H1 (cell line): ENCODE data around the gene SPATS2L.
A peak's percentile ranks its signal among the peaks of the same experiment; 100 is the strongest.

Source experiments
- EP300 ChIP-seq, 2 experiments: IDR thresholded peaks; 1 replicate in 1 of 2; 2 replicates in 1 of 2; pipeline ENCODE4 v1.6.1; 2011 to 2012; ENCODE audit warnings: low read depth in 2 of 2, low read length in 2 of 2, mild to moderate bottlenecking in 2 of 2, borderline replicate concordance in 1 of 2, inconsistent platforms in 1 of 2, moderate library complexity in 1 of 2
- HDAC2 ChIP-seq, 2 experiments: fragments of 300-600 bp in 1 of 2; sonication (generic) in 1 of 2; IDR thresholded peaks; 2 replicates each; pipeline ENCODE4 v1.6.1; 2011 to 2012; ENCODE audit warnings: low read depth in 2 of 2, low read length in 2 of 2, mild to moderate bottlenecking in 2 of 2, moderate library complexity in 2 of 2, borderline replicate concordance in 1 of 2, inconsistent platforms in 1 of 2
- KDM5A ChIP-seq: fragments of 200-600 bp; IDR thresholded peaks from 2 replicates; pipeline ENCODE4 v1.7.1; 2012; ENCODE audit warnings: mild to moderate bottlenecking, low read length, inconsistent platforms, mixed read lengths
- POLR2AphosphoS5 ChIP-seq: IDR thresholded peaks from 2 replicates; pipeline ENCODE4 v1.6.1; 2011; ENCODE audit warnings: low read depth, low read length
- SP1 ChIP-seq: IDR thresholded peaks from 2 replicates; pipeline ENCODE4 v1.6.1; 2011; ENCODE audit warnings: low read depth, low read length
- ZNF274 ChIP-seq: IDR thresholded peaks from 2 replicates; pipeline ENCODE4 v1.7.0; 2012; ENCODE audit warnings: low read length, borderline replicate concordance; ENCODE audit errors: extremely low read depth
- TF ChIP-seq, protein P1 (sequence below): IDR thresholded peaks from 2 replicates; pipeline ENCODE4 v1.6.1; 2012; ENCODE audit warnings: low read length, inconsistent platforms
- TF ChIP-seq, protein P2 (sequence below), 3 experiments: IDR thresholded peaks; 1 replicate in 2 of 3; 2 replicates in 1 of 3; pipeline versions ENCODE4 v1.5.1 to v1.6.1; 2011; ENCODE audit warnings: low read length in 3 of 3, mild to moderate bottlenecking in 3 of 3, inconsistent platforms in 2 of 3, low read depth in 1 of 3, moderate library complexity in 1 of 3; ENCODE audit not compliant: insufficient read depth in 1 of 3; ENCODE audit errors: control extremely low read depth in 1 of 3
- TF ChIP-seq, protein P3 (sequence below): IDR thresholded peaks from 2 replicates; pipeline ENCODE4 v1.6.1; 2011; ENCODE audit warnings: low read depth, mild to moderate bottlenecking, low read length; ENCODE audit not compliant: insufficient read depth

DNA sequence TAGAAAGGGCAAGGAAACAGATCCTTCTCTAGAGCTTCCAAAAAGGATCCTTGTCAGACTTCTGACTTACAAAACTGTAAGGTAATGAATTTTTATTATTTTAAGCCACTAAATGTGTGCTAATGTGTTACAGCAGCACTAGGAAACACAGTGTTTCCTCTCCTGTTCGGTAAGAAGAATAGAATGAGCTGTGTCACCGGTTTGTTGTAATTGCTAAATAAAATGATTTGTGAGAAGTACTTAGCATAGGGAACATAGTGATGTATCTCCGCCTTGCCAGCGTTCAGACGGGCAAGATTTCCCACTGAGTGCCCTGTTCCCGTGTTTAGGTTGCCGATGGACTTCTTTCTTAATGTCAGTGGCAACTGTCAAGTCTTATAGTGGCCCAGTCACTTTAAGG lies 57.6 kb downstream of the SPATS2L start:
- TF ChIP-seq, protein P1, sequence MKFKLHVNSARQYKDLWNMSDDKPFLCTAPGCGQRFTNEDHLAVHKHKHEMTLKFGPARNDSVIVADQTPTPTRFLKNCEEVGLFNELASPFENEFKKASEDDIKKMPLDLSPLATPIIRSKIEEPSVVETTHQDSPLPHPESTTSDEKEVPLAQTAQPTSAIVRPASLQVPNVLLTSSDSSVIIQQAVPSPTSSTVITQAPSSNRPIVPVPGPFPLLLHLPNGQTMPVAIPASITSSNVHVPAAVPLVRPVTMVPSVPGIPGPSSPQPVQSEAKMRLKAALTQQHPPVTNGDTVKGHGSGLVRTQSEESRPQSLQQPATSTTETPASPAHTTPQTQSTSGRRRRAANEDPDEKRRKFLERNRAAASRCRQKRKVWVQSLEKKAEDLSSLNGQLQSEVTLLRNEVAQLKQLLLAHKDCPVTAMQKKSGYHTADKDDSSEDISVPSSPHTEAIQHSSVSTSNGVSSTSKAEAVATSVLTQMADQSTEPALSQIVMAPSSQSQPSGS: no peak
- no peak for TF ChIP-seq KDM5A
- TF ChIP-seq, protein P2, sequence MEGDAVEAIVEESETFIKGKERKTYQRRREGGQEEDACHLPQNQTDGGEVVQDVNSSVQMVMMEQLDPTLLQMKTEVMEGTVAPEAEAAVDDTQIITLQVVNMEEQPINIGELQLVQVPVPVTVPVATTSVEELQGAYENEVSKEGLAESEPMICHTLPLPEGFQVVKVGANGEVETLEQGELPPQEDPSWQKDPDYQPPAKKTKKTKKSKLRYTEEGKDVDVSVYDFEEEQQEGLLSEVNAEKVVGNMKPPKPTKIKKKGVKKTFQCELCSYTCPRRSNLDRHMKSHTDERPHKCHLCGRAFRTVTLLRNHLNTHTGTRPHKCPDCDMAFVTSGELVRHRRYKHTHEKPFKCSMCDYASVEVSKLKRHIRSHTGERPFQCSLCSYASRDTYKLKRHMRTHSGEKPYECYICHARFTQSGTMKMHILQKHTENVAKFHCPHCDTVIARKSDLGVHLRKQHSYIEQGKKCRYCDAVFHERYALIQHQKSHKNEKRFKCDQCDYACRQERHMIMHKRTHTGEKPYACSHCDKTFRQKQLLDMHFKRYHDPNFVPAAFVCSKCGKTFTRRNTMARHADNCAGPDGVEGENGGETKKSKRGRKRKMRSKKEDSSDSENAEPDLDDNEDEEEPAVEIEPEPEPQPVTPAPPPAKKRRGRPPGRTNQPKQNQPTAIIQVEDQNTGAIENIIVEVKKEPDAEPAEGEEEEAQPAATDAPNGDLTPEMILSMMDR (IDR thresholded peaks at IDR 0.05; ENCODE audit: control extremely low read depth in 1 of 3, insufficient read depth in 1 of 3, low read depth in 1 of 3, low read length in 3 of 3): no peak
- TF ChIP-seq EP300 (IDR thresholded peaks at IDR 0.05; ENCODE audit: borderline replicate concordance in 1 of 2, low read depth in 2 of 2, low read length in 2 of 2): no peak
- TF ChIP-seq ZNF274: no peak
- TF ChIP-seq, protein P3, sequence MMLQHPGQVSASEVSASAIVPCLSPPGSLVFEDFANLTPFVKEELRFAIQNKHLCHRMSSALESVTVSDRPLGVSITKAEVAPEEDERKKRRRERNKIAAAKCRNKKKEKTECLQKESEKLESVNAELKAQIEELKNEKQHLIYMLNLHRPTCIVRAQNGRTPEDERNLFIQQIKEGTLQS: no peak
- TF ChIP-seq POLR2AphosphoS5: peak; percentile 24; the same call in 1 of the 2 replicates
- no peak for TF ChIP-seq HDAC2 (IDR thresholded peaks at IDR 0.05; ENCODE audit: borderline replicate concordance in 1 of 2, low read depth in 2 of 2, low read length in 2 of 2)
- TF ChIP-seq SP1: no peak
